Spleen (tissue), 11 donors: Measurements from ENCODE around the gene ARHGAP10. TPM values are rescaled to one million over a fixed set of nuclear protein-coding genes. Genes with fewer than 3 reads are reported as not detected.

Source experiments
- DNase-seq: peaks from one replicate; pipeline ENCODE4 v3.0.0-alpha.2; 2020
- H3K27ac ChIP-seq, 8 donors: fragments of 200-600 bp; sonication (generic) in 7 of 8; 1 replicate in 4 of 8; 2 replicates in 4 of 8; pipeline versions ENCODE4 v1.5.0 to v1.8.0; 2016 to 2021; ENCODE audit warnings: inconsistent platforms in 4 of 8, mild to moderate bottlenecking in 4 of 8, moderate library complexity in 1 of 8
- H3K27me3 ChIP-seq, 7 donors: fragments of 200-600 bp; sonication (generic) in 6 of 7; replicated peaks in 1 of 7; 1 replicate in 4 of 7; 2 replicates in 3 of 7; pipeline versions ENCODE4 v1.5.0 to v1.8.0; 2016 to 2021; ENCODE audit warnings: inconsistent platforms in 3 of 7, mild to moderate bottlenecking in 1 of 7
- H3K36me3 ChIP-seq, 6 donors: fragments of 200-600 bp; sonication (generic) in 5 of 6; 1 replicate in 4 of 6; 2 replicates in 2 of 6; pipeline versions ENCODE4 v1.5.0 to v1.8.0; 2016 to 2021; ENCODE audit warnings: inconsistent platforms in 2 of 6
- H3K4me1 ChIP-seq, 6 donors: fragments of 200-600 bp; sonication (generic) in 5 of 6; 1 replicate in 3 of 6; 2 replicates in 3 of 6; pipeline versions ENCODE4 v1.5.0 to v1.8.0; 2016 to 2021; ENCODE audit warnings: inconsistent platforms in 3 of 6
- H3K4me3 ChIP-seq, 8 donors: fragments of 200-600 bp; sonication (generic) in 7 of 8; 1 replicate in 4 of 8; 2 replicates in 4 of 8; pipeline versions ENCODE4 v1.5.0 to v1.8.0; 2016 to 2021; ENCODE audit warnings: inconsistent platforms in 4 of 8, mild to moderate bottlenecking in 4 of 8, moderate library complexity in 2 of 8
- H3K9me3 ChIP-seq, 8 donors: fragments of 200-600 bp; sonication (generic) in 7 of 8; 1 replicate in 4 of 8; 2 replicates in 4 of 8; pipeline versions ENCODE4 v1.5.0 to v1.8.0; 2016 to 2021; ENCODE audit warnings: inconsistent platforms in 4 of 8
- POLR2A ChIP-seq, 3 donors: fragments of 450-650 bp; IDR thresholded peaks; one replicate each; pipeline ENCODE4 v1.5.1; 2017; ENCODE audit warnings: antibody characterized with exemption in 3 of 3, mild to moderate bottlenecking in 1 of 3
- POLR2AphosphoS5 ChIP-seq, 3 donors: sonication (generic); formaldehyde crosslinking; IDR thresholded peaks; one replicate each; pipeline ENCODE4 v1.5.1; 2017; ENCODE audit warnings: antibody characterized with exemption in 3 of 3
- WGBS, 5 donors: extraction: QIAGEN DNeasy Blood & Tissue Kit in 3 of 5; methylation state at CpG; one replicate each; pipeline versions ENCODE4 v1.1.5 to v1.1.7; 2013 to 2018; 5-methylcytosine and 5-hydroxymethylcytosine counted together
- intact Hi-C: fragments of 100-400 bp; cut with DNase I; formaldehyde crosslinking; loops from one replicate; pipeline ENCODE4 v1.15.0; 2023; ENCODE audit warnings: low total_unique reads
- polyA plus RNA-seq, 3 donors: library from polyadenylated mRNA; stranded (reverse); fragments of 200-250 nt; gene quantifications; one replicate each; pipeline ENCODE4 v1.2.1, GENCODE V29; 2013
- total RNA-seq, 7 donors: library from RNA; depleted of rRNA in 3 of 7; stranded (reverse); fragments of >200 nt in 3 of 7; fragmentation: NEBNext Ultra II Directional in 4 of 7; extraction: Animal tissue kit (Norgen Biotek cat#: 25700) in 4 of 7; gene quantifications; one replicate each; pipeline versions ENCODE4 v1.1.0 to v1.2.1, GENCODE V29; 2016 to 2021
- TF ChIP-seq, protein P1 (sequence below), 11 experiments: fragments of 200-600 bp in 7 of 11; fragments of 450-650 bp in 4 of 11; sonication (generic) in 4 of 11; IDR thresholded peaks in 8 of 11; conservative IDR thresholded peaks in 3 of 11; 1 replicate in 7 of 11; 2 replicates in 4 of 11; pipeline versions ENCODE4 v1.4.0 to v1.8.0; 2016 to 2021; ENCODE audit warnings: antibody characterized with exemption in 11 of 11, inconsistent platforms in 4 of 11, mild to moderate bottlenecking in 1 of 11
- donor health status: healthy with polysubstance abuse.
- donor health status: DM: no; HTN: no; CAD: no; lungs with moderate emphysema.
- donor health status: DM: no; HTN: no; CAD: no.
- donor health status: Bipolar disorder and iron deficiency.
- donor health status: healthy.
- donor health status: DM: no; HTN: no; CAD: no.
- donor health status: DM: yes; HTN: yes; CAD: no.

The ARHGAP10 gene
- total and polyA plus RNA-seq, 10 donors = 4.0 to 35.5 (median 13.3) TPM

DNA sequence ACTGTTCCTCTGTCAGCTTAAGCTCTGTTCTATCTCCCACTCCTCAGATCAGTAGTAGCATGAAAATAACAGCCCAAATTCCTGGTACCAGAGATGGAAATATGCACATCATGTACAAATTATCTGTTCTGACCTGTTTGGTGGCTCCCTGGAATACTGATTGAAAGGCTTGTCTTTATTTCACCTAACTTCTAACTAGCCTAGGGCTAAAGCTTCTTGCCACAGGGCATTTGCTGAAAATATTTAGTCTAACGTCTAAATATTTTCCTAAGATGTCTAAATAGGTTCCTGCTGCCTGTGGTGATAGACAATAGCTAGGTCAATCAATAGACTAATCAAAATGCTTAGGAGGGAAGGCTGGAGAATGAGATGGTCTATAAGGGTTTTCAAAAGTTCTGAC is 35.0 kb upstream of the ARHGAP10 start:
- peaks cover 0 to 14% (median 7%) of the 10 kb centered on the region in 8 donors for H3K9me3 ChIP-seq
- peaks cover 0 to 15% (median 0%) of the 10 kb centered on the region in 7 donors for H3K27me3 ChIP-seq
- TF ChIP-seq POLR2AphosphoS5 (IDR thresholded peaks at IDR 0.05) (no peak), POLR2A (IDR thresholded peaks at IDR 0.05) (no peak)
- TF ChIP-seq, protein P1, sequence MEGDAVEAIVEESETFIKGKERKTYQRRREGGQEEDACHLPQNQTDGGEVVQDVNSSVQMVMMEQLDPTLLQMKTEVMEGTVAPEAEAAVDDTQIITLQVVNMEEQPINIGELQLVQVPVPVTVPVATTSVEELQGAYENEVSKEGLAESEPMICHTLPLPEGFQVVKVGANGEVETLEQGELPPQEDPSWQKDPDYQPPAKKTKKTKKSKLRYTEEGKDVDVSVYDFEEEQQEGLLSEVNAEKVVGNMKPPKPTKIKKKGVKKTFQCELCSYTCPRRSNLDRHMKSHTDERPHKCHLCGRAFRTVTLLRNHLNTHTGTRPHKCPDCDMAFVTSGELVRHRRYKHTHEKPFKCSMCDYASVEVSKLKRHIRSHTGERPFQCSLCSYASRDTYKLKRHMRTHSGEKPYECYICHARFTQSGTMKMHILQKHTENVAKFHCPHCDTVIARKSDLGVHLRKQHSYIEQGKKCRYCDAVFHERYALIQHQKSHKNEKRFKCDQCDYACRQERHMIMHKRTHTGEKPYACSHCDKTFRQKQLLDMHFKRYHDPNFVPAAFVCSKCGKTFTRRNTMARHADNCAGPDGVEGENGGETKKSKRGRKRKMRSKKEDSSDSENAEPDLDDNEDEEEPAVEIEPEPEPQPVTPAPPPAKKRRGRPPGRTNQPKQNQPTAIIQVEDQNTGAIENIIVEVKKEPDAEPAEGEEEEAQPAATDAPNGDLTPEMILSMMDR (IDR thresholded peaks at IDR 0.05 in 8 of 11, conservative IDR thresholded peaks at IDR 0.05 in 3 of 11) = no peak
- H3K4me3 ChIP-seq = no peak overlapping the region
- 70 to 85% (median 72%) methylated on average over 1 of the region's 1 CpG for WGBS, 5 donors
- no peaks in the 10 kb centered on the region for H3K4me1 ChIP-seq
- H3K27ac ChIP-seq = no peak overlapping the region
- intact Hi-C loops = no loop called here
- H3K36me3 ChIP-seq = no peaks in the 10 kb centered on the region
- DNase-seq = no peak

DNA sequence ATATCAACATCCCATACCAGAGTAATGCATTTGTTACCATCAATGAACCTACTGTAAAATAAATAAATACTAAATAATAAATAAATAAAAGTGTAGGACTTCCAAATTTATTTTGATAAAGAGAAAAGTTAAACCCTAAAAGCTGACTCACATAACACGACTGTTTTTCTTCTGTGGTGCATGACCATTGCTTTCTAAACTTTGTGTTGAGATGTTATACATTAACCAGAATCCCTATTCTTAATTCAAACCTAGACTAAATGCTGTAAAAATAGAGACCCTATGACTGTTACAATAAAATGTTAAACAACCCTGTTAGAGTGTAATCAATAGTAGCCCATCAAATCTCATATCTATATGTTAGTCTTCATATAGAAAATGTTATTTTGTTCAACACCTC is 27.0 kb upstream of the ARHGAP10 start:
- intact Hi-C loops = no loop called here
- Histone ChIP-seq H3K9me3 (peaks cover 0 to 8% (median 4%) of the 10 kb centered on the region in 8 donors), H3K4me1 (peaks cover 0 to 8% (median 1%) of the 10 kb centered on the region in 6 donors), H3K36me3 (no peaks in the 10 kb centered on the region), H3K4me3 (no peak overlapping the region), H3K27ac (no peak overlapping the region), H3K27me3 (no peaks in the 10 kb centered on the region)
- TF ChIP-seq POLR2A (IDR thresholded peaks at IDR 0.05) (no peak), POLR2AphosphoS5 (IDR thresholded peaks at IDR 0.05) (no peak)
- TF ChIP-seq, protein P1 (IDR thresholded peaks at IDR 0.05 in 8 of 11, conservative IDR thresholded peaks at IDR 0.05 in 3 of 11) = no peak
- 75 to 92% (median 84%) methylated on average over 1 of the region's 1 CpG for WGBS, 5 donors
- DNase-seq = no peak

DNA sequence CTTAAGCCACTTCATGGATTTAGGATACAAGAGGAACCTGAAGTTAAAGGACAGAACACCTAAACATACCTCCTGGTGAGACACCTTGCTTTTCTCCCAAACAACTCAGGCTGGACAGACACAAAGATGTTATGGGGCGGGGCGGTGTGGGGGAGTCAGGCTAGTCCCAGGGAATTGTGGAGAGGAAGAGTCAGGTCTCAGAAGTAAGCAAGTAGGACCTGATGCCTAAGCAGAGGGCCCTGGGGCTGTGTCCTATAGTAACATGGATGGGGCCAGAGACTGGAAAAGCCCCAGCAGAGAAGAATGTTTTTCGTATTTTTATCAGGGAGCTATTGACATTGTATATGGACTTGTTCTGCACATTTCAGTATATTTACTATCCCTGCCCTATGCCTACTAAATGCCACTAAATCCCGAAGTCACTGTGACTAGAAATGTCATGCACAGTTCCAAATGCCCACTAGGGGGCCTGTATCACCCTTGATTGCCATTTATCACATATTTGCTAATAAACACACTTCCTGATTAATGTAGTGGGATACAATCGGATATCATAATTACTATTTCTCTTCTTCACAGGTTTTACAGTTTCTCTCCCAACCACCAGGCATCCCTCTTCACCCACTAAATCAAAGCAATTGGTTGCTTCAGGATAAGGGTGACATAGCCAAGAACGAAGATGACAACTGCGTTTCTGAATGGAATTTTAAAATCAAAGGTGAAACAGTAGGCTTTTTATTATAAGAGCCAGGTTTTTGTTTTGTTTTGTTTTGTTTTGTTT is 23.8 kb upstream of the ARHGAP10 start:
- no peaks in the 10 kb centered on the region for H3K36me3 ChIP-seq
- no peaks in the 10 kb centered on the region for H3K27me3 ChIP-seq
- no peak overlapping the region for H3K4me3 ChIP-seq
- DNase-seq = no peak
- peaks cover 0 to 8% (median 1%) of the 10 kb centered on the region in 6 donors for H3K4me1 ChIP-seq
- H3K9me3 ChIP-seq = no peaks in the 10 kb centered on the region
- intact Hi-C loops = loop anchor here (2.0 kb wide), 1 partner anchor 159 kb away; no protein-coding TSS in a partner anchor
- TF ChIP-seq POLR2AphosphoS5 (IDR thresholded peaks at IDR 0.05) (no peak), POLR2A (IDR thresholded peaks at IDR 0.05) (no peak)
- TF ChIP-seq, protein P1 (IDR thresholded peaks at IDR 0.05 in 8 of 11, conservative IDR thresholded peaks at IDR 0.05 in 3 of 11) = peak in 10 of 11 experiments; percentile 61 to 86 (median 78)
- WGBS, 5 donors = 45 to 49% (median 48%) methylated on average over 7 of the region's 7 CpGs
- no peak overlapping the region for H3K27ac ChIP-seq

DNA sequence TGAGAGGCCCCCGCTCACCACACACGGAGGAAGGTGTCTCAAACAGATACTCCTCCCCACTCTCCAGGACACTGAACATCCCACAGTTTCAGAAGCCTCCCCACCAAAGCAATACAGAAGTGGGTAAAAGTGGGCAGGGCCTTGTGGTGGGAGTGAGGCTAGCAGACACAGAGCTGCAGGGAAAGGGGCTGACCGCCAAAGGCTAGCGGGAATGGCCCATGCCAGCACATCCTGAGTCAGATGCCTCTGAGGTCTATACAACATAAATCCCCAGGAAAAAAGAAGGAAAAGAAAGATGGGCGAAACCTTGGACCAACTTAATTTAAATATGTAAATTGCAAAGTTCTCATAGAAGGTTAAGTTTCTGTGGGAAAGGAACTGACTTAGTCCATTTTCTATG is 21.9 kb upstream of the ARHGAP10 start:
- Histone ChIP-seq H3K36me3 (no peaks in the 10 kb centered on the region), H3K4me1 (peaks cover 0 to 8% (median 1%) of the 10 kb centered on the region in 6 donors), H3K27me3 (no peaks in the 10 kb centered on the region), H3K9me3 (no peaks in the 10 kb centered on the region), H3K27ac (no peak overlapping the region), H3K4me3 (no peak overlapping the region)
- TF ChIP-seq, protein P1 (IDR thresholded peaks at IDR 0.05 in 8 of 11, conservative IDR thresholded peaks at IDR 0.05 in 3 of 11) = no peak
- TF ChIP-seq POLR2AphosphoS5 (IDR thresholded peaks at IDR 0.05) (no peak), POLR2A (IDR thresholded peaks at IDR 0.05) (no peak)
- no peak for DNase-seq
- intact Hi-C loops = loop anchor here (2.0 kb wide), 1 partner anchor 157 kb away; no protein-coding TSS in a partner anchor
- WGBS, 5 donors = 86 to 95% (median 92%) methylated on average over 5 of the region's 5 CpGs
